A673 (cell line): ENCODE results near the gene CHST12. TPM values are rescaled to one million over a fixed set of nuclear protein-coding genes. Genes with fewer than 3 reads are reported as not detected.

Experiments
- BruUV-seq: library from RNA; stranded (reverse); fragments of 400-500 nt; replicated peaks from 2 replicates; lab custom pipeline; 2021; lab: Mats Ljungman, UMichigan
- CTCF ChIA-PET: fragments of 300-600 bp; sonication (Branson Sonifier 250); formaldehyde crosslinking; loops from one replicate; lab custom pipeline; 2022; ENCODE audit warnings: antibody characterized with exemption; lab: Charles Lee
- POLR2A ChIA-PET: fragments of 300-600 bp; sonication (Branson Sonifier 250); formaldehyde crosslinking; loops from one replicate; lab custom pipeline; 2022; ENCODE audit warnings: antibody characterized with exemption; ENCODE audit not compliant: low non-redundant PET; lab: Charles Lee
- DNase-seq: peaks from one replicate; pipeline ENCODE4 v3.0.0-alpha.2; 2015; ENCODE audit warnings: low spot score
- H3K27ac ChIP-seq: fragments of 200-600 bp; sonication (generic); 2 replicates; pipeline ENCODE4 v1.5.1; 2016; ENCODE audit warnings: mixed run types, low read depth, mild to moderate bottlenecking, mixed read lengths, antibody characterized with exemption, low read length; ENCODE audit not compliant: poor library complexity, severe bottlenecking
- H3K27me3 ChIP-seq: fragments of 200-600 bp; sonication (generic); replicated peaks from 2 replicates; pipeline ENCODE4 v1.6.1; 2017; ENCODE audit warnings: mixed run types, low read depth, mild to moderate bottlenecking, mixed read lengths, antibody characterized with exemption, low read length; ENCODE audit not compliant: insufficient read depth, poor library complexity
- H3K36me3 ChIP-seq: fragments of 200-600 bp; sonication (generic); 2 replicates; pipeline ENCODE4 v1.6.1; 2016; ENCODE audit warnings: mixed run types, mild to moderate bottlenecking, mixed read lengths, antibody characterized with exemption, low read length; ENCODE audit not compliant: insufficient read depth, poor library complexity, severe bottlenecking
- H3K4me1 ChIP-seq: fragments of 200-600 bp; sonication (generic); 2 replicates; pipeline ENCODE4 v1.6.1; 2017; ENCODE audit warnings: mixed run types, mild to moderate bottlenecking, mixed read lengths, antibody characterized with exemption, low read length; ENCODE audit not compliant: insufficient read depth, poor library complexity, severe bottlenecking
- H3K4me3 ChIP-seq: fragments of 200-600 bp; sonication (generic); 2 replicates; pipeline ENCODE4 v1.5.1; 2016; ENCODE audit warnings: low read depth, mixed run types, mild to moderate bottlenecking, mixed read lengths, low read length; ENCODE audit not compliant: poor library complexity, severe bottlenecking
- H3K9me3 ChIP-seq: fragments of 200-600 bp; sonication (generic); 2 replicates; pipeline ENCODE4 v1.6.1; 2016; ENCODE audit warnings: mixed run types, low read depth, mild to moderate bottlenecking, mixed read lengths, antibody characterized with exemption, low read length; ENCODE audit not compliant: poor library complexity, severe bottlenecking
- EZH2 ChIP-seq: fragments of 200-600 bp; sonication (generic); IDR thresholded peaks from 2 replicates; pipeline ENCODE4 v1.6.1; 2017; ENCODE audit warnings: borderline replicate concordance, low read depth, mild to moderate bottlenecking, mixed read lengths, antibody characterized with exemption, low read length; ENCODE audit not compliant: poor library complexity, severe bottlenecking
- intact Hi-C: fragments of 100-400 bp; cut with micrococcal nuclease; formaldehyde crosslinking; loops from one replicate; pipeline ENCODE4 v1.10.0; 2022; ENCODE audit not compliant: unreplicated experiment
- total RNA-seq: library from RNA; stranded (reverse); gene quantifications from 2 replicates; pipeline ENCODE4 v1.2.3, GENCODE V29; 2021
- TF ChIP-seq, protein P1 (sequence below): fragments of 300-800, 200-600 bp; sonication (generic); conservative IDR thresholded peaks from 2 replicates; pipeline ENCODE4 v1.5.1; 2017; ENCODE audit warnings: low read depth, mild to moderate bottlenecking, antibody characterized with exemption, low read length, moderate library complexity, mixed read lengths

The CHST12 gene
- total RNA-seq, 1 experiment from 2014 or later: 21.8 TPM

GRCh38 chr7:2494191-2495130 is 91.0 kb downstream of the CHST12 start:
- CTCF ChIA-PET: no interaction called here
- no peak for TF ChIP-seq EZH2
- TF ChIP-seq, protein P1, sequence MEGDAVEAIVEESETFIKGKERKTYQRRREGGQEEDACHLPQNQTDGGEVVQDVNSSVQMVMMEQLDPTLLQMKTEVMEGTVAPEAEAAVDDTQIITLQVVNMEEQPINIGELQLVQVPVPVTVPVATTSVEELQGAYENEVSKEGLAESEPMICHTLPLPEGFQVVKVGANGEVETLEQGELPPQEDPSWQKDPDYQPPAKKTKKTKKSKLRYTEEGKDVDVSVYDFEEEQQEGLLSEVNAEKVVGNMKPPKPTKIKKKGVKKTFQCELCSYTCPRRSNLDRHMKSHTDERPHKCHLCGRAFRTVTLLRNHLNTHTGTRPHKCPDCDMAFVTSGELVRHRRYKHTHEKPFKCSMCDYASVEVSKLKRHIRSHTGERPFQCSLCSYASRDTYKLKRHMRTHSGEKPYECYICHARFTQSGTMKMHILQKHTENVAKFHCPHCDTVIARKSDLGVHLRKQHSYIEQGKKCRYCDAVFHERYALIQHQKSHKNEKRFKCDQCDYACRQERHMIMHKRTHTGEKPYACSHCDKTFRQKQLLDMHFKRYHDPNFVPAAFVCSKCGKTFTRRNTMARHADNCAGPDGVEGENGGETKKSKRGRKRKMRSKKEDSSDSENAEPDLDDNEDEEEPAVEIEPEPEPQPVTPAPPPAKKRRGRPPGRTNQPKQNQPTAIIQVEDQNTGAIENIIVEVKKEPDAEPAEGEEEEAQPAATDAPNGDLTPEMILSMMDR: no peak
- Histone ChIP-seq H3K4me1 (peaks cover 27% of the 10 kb centered on the region), H3K27me3 (no peaks in the 10 kb centered on the region), H3K9me3 (no peaks in the 10 kb centered on the region), H3K27ac (no peak overlapping the region), H3K4me3 (no peak overlapping the region), H3K36me3 (no peaks in the 10 kb centered on the region)
- POLR2A ChIA-PET: no interaction called here
- DNase-seq: no peak
- intact Hi-C loops: no loop called here
- no TSS peak for BruUV-seq

GRCh38 chr7:2495418-2496299 is 92.2 kb downstream of the CHST12 start:
- peak overlapping the region; percentile 54 for H3K27ac ChIP-seq
- no peaks in the 10 kb centered on the region for H3K9me3 ChIP-seq
- no peak overlapping the region for H3K4me3 ChIP-seq
- no TSS peak for BruUV-seq
- TF ChIP-seq EZH2: no peak
- TF ChIP-seq, protein P1: no peak
- POLR2A ChIA-PET: no interaction called here
- intact Hi-C loops: no loop called here
- no peaks in the 10 kb centered on the region for H3K36me3 ChIP-seq
- no peaks in the 10 kb centered on the region for H3K27me3 ChIP-seq
- peak; percentile 88 for DNase-seq
- H3K4me1 ChIP-seq: peaks cover 16% of the 10 kb centered on the region
- CTCF ChIA-PET: interaction anchor here (0.6 kb wide), 1 partner anchor 32 kb away, joined by 4 read pairs; no protein-coding TSS in a partner anchor

- BruUV-seq: no TSS peak
- no peaks in the 10 kb centered on the region for H3K27me3 ChIP-seq
- no peak for TF ChIP-seq EZH2
- TF ChIP-seq, protein P1: no peak
- intact Hi-C loops: no loop called here
- peak overlapping the region; percentile 54 for H3K27ac ChIP-seq
- H3K4me1 ChIP-seq: peaks cover 16% of the 10 kb centered on the region
- no peaks in the 10 kb centered on the region for H3K36me3 ChIP-seq
- H3K9me3 ChIP-seq: no peaks in the 10 kb centered on the region
- H3K4me3 ChIP-seq: no peak overlapping the region
- ChIA-PET CTCF (interaction anchor here (0.6 kb wide), 1 partner anchor 31 kb away, joined by 4 read pairs; no protein-coding TSS in a partner anchor), POLR2A (no interaction called here)
- DNase-seq: no peak
Observed at GRCh38 chr7:2496375-2496774, 93.0 kb downstream of the CHST12 start.
